Gastrocnemius medialis (tissue), 4 donors: ENCODE data around the gene DMRTA2.

Experiments
- POLR2A ChIP-seq, 2 donors: fragments of 450-650 bp; IDR thresholded peaks; one replicate each; pipeline ENCODE4 v1.6.1; 2017; ENCODE audit warnings: antibody characterized with exemption in 2 of 2, mild to moderate bottlenecking in 2 of 2, moderate library complexity in 2 of 2
- TF ChIP-seq, protein P1 (sequence below), 5 experiments: fragments of 450-650 bp in 3 of 5; fragments of 200-600 bp in 2 of 5; sonication (generic) in 2 of 5; IDR thresholded peaks in 4 of 5; conservative IDR thresholded peaks in 1 of 5; 1 replicate in 4 of 5; 2 replicates in 1 of 5; pipeline ENCODE4 v1.5.1; 2016 to 2019; ENCODE audit warnings: antibody characterized with exemption in 5 of 5, mild to moderate bottlenecking in 3 of 5, moderate library complexity in 3 of 5

- TF ChIP-seq, protein P1, sequence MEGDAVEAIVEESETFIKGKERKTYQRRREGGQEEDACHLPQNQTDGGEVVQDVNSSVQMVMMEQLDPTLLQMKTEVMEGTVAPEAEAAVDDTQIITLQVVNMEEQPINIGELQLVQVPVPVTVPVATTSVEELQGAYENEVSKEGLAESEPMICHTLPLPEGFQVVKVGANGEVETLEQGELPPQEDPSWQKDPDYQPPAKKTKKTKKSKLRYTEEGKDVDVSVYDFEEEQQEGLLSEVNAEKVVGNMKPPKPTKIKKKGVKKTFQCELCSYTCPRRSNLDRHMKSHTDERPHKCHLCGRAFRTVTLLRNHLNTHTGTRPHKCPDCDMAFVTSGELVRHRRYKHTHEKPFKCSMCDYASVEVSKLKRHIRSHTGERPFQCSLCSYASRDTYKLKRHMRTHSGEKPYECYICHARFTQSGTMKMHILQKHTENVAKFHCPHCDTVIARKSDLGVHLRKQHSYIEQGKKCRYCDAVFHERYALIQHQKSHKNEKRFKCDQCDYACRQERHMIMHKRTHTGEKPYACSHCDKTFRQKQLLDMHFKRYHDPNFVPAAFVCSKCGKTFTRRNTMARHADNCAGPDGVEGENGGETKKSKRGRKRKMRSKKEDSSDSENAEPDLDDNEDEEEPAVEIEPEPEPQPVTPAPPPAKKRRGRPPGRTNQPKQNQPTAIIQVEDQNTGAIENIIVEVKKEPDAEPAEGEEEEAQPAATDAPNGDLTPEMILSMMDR (IDR thresholded peaks at IDR 0.05 in 4 of 5, conservative IDR thresholded peaks at IDR 0.05 in 1 of 5): no peak
- TF ChIP-seq POLR2A (IDR thresholded peaks at IDR 0.05): no peak
Observed at GRCh38 chr1:50447961-50448360, 24.7 kb upstream of the DMRTA2 start.
